IPS-11a (cell line): ENCODE data around the gene LARP4B.

ENCODE experiments used
- H3K4me3 ChIP-seq: one replicate; pipeline ENCODE4 v1.5.1; 2013; ENCODE audit warnings: low read depth, low read length, control low read depth

The LARP4B gene

DNA sequence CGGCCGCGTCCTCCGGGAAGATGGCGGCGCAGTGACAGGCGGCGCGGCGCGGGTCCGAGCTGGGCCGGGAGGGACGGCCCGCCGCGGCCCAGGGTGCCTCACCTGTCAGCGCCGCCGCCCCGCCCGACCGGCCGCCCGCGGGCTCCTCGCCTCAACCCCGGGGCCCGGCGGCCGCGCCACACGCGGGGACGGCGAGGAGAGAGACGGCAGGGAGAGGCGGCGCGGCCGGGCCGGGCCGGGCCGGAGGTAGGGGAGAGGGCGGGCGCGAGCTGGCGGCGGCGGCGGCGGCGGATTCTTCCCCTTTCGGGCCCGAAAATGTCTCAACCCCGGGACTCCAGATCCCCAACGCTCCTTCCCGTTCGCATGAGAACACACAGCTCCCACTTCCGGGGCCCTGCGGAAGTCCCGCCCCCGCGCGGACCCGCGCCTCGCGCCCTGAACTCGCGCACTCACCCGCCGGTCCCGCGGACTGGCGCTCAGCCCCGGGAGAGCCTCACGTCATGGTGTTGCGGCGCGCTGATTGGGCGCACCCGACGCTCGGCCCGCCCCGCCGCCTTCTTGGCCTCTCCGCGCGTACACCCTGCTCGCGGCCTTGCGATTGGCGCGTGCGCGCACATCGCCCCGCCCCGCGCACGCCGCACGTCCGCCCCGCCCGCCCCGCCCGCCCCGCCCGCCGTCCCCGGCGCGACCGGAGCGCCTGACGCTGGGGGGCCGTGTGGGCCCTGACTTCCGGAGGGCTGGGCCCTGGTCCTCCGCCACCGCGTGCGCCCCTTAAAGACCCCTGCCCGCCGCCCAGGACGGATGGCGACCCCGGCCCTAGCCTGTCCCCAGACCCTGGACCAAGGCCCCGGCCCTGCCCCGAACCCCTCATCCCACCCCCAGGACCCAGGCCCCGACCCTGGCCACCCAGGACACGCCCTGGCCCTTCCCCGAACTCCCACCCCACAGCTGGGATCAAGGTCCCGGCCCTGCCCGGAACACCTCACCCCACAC, at the start of gene LARP4B:
Gene LARP4B (minus strand): TSS at position 380 of the 993 bp plus-strand sequence. CDS start 45,984 bp downstream, outside the sequence.
- peak within 1 kb of the TSS; percentile 74 for H3K4me3 ChIP-seq

- H3K4me3 ChIP-seq: no peak overlapping the region
Measured at GRCh38 chr10:980468-981093, 49.1 kb upstream of the LARP4B start.

GRCh38 chr10:978826-979421, 47.4 kb upstream of the LARP4B start:
- H3K4me3 ChIP-seq: no peak overlapping the region

DNA sequence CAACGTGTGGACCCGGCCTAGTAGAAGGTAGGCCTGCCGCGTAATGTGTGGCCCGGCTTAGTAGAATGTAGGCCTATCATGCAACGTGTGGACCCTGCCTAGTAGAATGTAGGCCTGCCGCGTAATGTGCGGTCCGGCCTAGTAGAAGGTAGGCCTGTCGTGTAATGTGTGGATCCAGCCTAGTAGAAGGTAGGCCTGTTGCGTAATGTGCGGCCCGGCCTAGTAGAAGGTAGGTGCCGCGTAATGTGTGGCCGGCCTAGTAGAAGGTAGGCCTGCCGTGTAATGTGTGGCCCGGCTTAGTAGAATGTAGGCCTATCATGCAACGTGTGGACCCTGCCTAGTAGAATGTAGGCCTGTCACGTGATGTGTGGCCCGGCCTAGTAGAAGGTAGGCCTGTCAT, 44.8 kb upstream of the LARP4B start:
- no peak overlapping the region for H3K4me3 ChIP-seq

DNA sequence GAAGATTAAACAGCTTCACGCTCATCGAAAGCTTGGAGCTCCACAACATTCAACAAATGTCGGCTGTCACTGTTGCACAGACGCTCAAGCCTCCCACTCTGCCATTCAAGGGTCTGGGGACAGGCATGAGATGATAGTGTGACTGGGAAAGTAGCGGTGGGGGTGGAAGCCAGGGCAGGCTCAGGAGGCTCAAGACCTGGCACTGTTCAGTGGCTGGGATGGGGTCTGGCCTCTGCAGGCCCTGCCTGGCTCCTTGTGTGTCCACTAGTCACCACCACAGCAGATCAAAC, 43.2 kb upstream of the LARP4B start:
- H3K4me3 ChIP-seq: no peak overlapping the region

DNA sequence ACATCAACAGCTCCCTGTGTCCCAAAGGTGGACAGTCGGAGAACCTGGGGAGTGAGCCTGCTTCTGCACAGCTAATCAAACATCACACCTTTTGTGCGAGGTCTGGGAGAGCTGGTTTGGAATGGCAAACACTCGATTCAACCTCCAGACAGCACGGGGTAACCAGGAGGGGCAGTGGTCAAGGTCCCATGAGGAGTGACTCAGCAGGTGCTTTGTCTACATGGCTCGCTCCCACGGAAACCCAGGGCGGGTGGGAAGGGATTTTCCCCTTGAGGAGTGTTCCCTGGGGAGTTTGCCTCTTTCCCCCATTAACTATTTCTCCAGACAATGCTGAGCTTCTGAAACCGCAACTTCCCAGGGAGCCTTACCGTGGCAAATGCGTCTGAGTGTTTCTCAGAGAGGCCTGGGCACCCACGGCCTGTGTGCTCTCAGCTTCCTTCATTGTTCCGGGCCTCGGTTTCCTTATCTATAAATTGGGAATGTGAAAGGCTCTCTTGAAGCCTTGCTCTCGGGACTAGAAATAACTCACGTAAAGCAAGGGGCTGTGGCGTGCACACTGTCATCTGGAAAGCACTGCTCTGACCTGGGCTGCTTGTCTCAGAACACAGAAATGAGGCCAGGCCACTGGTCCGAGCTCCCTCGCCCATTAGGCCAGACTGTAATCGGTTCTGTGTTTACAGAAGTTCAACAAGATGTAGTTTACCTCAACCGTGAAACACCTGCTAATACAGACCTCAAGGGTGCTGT, 42.7 kb upstream of the LARP4B start:
- H3K4me3 ChIP-seq: no peak overlapping the region

GRCh38 chr10:972763-973162, 41.3 kb upstream of the LARP4B start:
- H3K4me3 ChIP-seq: no peak overlapping the region

DNA sequence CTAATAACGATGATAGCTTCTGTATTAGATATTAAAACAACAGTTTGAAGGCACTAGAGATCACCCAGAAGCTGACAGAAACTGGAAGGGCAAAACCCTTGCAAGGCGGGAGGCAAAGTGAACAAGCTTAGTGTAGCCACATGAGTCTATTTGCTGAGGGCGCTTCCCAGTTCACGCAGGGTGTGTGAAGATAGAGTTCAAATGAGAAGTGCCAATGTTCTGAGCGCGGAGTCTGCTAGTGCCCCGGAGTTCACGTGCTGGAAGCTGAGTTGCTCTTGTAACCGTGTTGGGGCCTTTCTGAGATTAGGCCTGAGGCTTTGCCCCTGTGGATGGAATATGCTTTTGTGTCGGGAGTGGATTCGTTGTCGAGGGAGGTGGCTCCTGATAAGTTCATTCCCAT, 40.1 kb upstream of the LARP4B start:
- no peak overlapping the region for H3K4me3 ChIP-seq

DNA sequence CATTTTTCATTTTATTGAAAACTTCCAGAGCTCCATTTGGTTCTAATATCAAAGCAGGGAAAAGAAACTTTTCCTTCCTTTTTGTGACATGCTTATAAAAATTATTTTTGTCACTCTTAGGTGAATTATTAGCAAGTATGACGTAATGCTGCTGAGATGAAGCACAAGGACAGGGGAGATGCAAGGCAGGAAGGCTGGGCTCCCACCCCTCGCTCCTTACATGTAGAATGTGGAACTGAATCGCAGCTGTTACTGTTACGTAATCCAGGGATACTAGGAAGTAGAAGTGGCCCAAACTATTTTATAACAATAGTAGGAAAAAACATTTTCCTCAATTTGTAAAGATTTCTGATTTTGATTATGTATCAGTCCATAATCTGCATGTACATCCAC, 39.6 kb upstream of the LARP4B start:
- no peak overlapping the region for H3K4me3 ChIP-seq

GRCh38 chr10:970311-971149, 39.0 kb upstream of the LARP4B start:
- no peak overlapping the region for H3K4me3 ChIP-seq

GRCh38 chr10:969473-970150, 38.1 kb upstream of the LARP4B start:
- H3K4me3 ChIP-seq: no peak overlapping the region

DNA sequence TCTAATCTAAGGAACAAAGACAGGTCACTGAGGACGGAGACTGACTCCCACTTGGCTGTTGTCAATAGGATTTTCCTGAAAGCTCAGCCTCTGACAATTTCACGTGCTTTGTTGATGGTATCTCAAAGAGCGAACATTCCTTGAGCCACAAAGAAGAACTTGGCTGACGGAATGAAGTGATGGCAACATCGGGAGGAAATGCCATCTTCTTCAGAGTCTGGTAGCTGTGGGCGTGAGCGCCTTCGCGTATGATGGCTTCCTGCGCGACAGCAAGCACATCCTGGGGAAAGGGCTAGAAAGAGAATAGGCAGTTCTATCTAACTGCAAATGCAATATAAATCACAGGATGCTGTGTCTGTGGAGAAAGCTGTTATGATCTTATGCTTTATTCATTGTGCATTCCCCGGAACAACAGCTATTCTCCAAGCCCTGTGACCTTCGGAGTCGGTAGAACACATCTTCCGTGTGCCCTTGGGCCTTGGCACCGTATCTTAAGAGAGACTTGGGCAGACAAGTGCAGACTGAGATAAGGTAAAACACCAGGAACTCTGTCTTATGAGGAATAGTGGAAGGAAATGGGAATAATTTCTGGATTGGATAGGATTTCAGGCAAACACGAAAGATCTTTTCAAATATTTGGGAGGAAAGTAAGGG, 37.2 kb upstream of the LARP4B start:
- no peak overlapping the region for H3K4me3 ChIP-seq

DNA sequence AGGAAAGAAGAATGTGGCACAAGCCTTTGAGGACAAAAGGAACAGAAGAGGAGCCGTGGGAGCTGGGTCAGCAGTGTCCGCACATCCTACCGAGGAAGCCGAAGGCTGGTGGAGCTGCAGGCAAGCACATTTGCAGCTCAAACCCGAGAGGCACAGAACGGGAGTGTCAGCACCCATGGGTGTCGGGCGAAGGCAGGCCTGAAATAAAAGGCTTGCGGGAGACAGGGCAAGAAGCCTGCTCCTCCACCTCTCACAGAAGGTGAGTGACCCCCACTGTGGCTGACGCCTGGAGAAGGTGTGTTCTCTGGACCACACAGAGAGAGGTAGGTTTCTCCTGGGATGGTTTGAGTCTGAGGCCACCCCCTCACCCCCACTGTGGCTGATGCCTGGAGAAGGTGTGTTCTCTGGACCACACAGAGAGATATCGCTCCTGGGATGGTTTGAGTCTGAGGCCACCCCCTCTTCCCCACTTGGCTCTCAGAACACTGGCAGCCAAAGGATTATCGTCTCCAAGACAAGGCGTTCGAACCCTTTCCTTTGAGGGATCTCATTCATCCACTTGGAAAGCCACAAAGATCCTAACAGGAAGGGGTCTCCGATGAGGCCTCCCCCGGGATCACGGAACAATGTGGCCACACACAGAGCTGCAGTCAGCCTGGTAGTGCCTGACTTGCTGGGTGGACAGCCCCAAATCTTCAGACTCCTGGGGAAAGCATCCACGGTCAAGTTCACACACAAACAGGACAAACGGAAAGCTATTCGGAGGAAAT, 35.1 kb upstream of the LARP4B start:
- no peak overlapping the region for H3K4me3 ChIP-seq

GRCh38 chr10:964988-965417, 33.5 kb upstream of the LARP4B start:
- no peak overlapping the region for H3K4me3 ChIP-seq

- H3K4me3 ChIP-seq: no peak overlapping the region
Measured at GRCh38 chr10:964321-964987, 32.9 kb upstream of the LARP4B start.

GRCh38 chr10:963655-964054, 32.1 kb upstream of the LARP4B start:
- H3K4me3 ChIP-seq: no peak overlapping the region

DNA sequence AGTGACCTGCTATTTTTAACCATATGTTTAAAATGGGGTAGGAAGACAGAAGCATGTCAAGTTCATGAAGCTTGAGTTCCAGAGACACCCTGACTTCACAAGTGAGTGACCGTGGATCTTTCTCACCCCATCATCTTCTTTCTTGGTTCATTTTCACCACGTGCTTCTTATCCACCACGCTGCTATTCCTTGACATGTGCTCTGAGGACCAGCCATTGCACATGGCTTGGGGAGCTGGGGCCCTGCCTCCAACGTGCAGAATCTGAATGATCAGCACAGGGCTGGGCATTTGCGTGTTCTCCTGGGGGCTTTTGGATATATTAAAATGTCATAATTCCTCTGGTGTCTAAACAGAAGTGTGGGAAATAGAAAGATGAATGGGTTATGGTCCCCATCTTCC, 31.7 kb upstream of the LARP4B start:
- H3K4me3 ChIP-seq: no peak overlapping the region

- no peak overlapping the region for H3K4me3 ChIP-seq
Measured at GRCh38 chr10:962342-962741, 30.8 kb upstream of the LARP4B start.
